SK-N-MC (cell line): Measurements from ENCODE around the gene NANOS3.

ENCODE experiments used
- EZH2 ChIP-seq: fragments of 200-600 bp; sonication (generic); IDR thresholded peaks from one replicate; pipeline ENCODE4 v1.6.1; 2017; ENCODE audit warnings: antibody characterized with exemption
- FOXP2 ChIP-seq: optimal IDR thresholded peaks from 2 replicates; pipeline ENCODE3; 2011; ENCODE audit warnings: mild to moderate bottlenecking, moderate library complexity; ENCODE audit not compliant: insufficient read depth; ENCODE audit errors: extremely low read length, control extremely low read depth
- POLR2AphosphoS5 ChIP-seq: IDR thresholded peaks from 2 replicates; pipeline ENCODE4 v1.6.1; 2012; ENCODE audit warnings: mild to moderate bottlenecking, low read depth, low read length, borderline replicate concordance

DNA sequence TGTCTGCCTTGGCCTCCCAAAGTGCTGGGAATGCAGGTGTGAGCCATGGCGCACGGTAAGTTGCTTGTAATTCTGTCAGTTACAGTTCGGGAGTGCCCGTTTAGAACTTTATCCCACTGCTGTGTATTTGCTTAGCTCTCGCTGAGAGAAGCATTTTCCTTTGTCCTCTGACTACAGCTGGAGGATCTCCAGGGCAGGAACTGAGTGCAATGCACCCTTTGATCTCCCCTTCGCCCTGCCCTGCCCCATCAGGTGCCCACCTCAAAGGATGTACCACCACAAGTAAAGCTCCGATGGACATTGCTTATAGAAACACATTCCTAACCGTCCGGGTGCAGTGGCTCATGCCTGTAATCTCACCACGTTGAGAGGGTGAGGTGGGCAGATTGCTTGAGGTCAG, 22.5 kb downstream of the NANOS3 start:
- no peak for TF ChIP-seq POLR2AphosphoS5
- no peak for TF ChIP-seq EZH2
- TF ChIP-seq FOXP2: no peak
